Measurements from ENCODE around the gene PPP1R26. TPM values are rescaled to one million over a fixed set of nuclear protein-coding genes. Genes with fewer than 3 reads are reported as not detected.

Gene PPP1R26
- total and polyA plus RNA-seq, 2 of the 4 experiments (the other 2 are of a cell fraction) = 3.8 to 5.6 TPM

DNA sequence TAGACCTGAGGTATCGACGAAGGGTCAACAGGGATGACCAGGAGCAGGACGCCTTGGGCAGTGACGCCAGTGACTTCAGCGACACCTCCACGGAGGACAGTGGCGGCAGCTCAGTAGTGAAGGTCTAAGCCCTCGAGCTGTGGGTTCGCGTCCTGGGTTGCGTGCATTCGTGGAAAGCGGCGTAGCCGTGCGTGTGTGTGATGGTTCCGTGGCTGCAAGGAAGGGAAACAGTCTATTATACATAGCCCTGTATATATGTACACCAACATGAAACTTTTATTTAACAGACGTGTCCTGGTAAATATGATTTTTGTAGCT, 8.4 kb downstream of the PPP1R26 start:
- Histone ChIP-seq H4K8ac (ENCODE audit: low read depth in 2 of 2, low read length in 2 of 2) (no peak overlapping the region), H4K5ac (ENCODE audit: low read depth, low read length) (no peak overlapping the region), H4K20me1 (ENCODE audit: insufficient read depth, low read length) (no peaks in the 10 kb centered on the region), H3K18ac (ENCODE audit: low read depth, low read length) (no peak overlapping the region), H3K9me3 (ENCODE audit: control insufficient read depth, insufficient read depth, low read length) (no peaks in the 10 kb centered on the region), H2AK9ac (replicated peaks; ENCODE audit: low read depth, low read length, poor library complexity) (no peak overlapping the region), H3K14ac (replicated peaks; ENCODE audit: low read depth, low read length) (no peak overlapping the region), H2BK5ac (ENCODE audit: low read depth, low read length, poor library complexity, severe bottlenecking) (no peak overlapping the region), H3K23ac (ENCODE audit: low read depth, low read length) (no peak overlapping the region), H3K56ac (ENCODE audit: extremely low read depth, insufficient read depth, low read length) (no peak overlapping the region), H2BK15ac (ENCODE audit: low read depth, low read length) (no peak overlapping the region), H3K36me3 (ENCODE audit: control insufficient read depth, insufficient read depth, low read length) (peaks cover 36% of the 10 kb centered on the region), H2BK120ac (ENCODE audit: low read depth, low read length) (no peak overlapping the region), H3K4ac (ENCODE audit: low read depth, low read length) (no peak overlapping the region), H3K27ac (ENCODE audit: insufficient read depth, low read length) (no peak overlapping the region), H3K4me3 (ENCODE audit: insufficient read depth, low read depth, low read length) (no peak overlapping the region), H3K27me3 (ENCODE audit: control insufficient read depth, insufficient read depth, low read length) (no peaks in the 10 kb centered on the region), H3K9me1 (ENCODE audit: insufficient read depth, low read length) (no peaks in the 10 kb centered on the region; the same call in 1 of the 2 replicates), H3K79me1 (ENCODE audit: low read depth in 1 of 2, low read length in 2 of 2) (no peaks in the 10 kb centered on the region), H2AFZ (replicated peaks; ENCODE audit: low read length, poor library complexity) (no peak overlapping the region), H3K4me2 (ENCODE audit: low read depth, low read length) (no peak overlapping the region), H3K9ac (ENCODE audit: low read depth, low read length) (no peak overlapping the region), H2AK5ac (ENCODE audit: low read depth, low read length) (no peak overlapping the region), H3K4me1 (ENCODE audit: control insufficient read depth, insufficient read depth, low read length) (no peaks in the 10 kb centered on the region; the same call in 1 of the 2 replicates), H2BK20ac (ENCODE audit: low read depth, low read length) (no peak overlapping the region), H4K91ac (ENCODE audit: insufficient read depth, low read depth, low read length) (no peak overlapping the region)
- DNase-seq = no peak
- in situ Hi-C loops (cut with MboI; ENCODE audit: low sequenced_read_pairs) = no loop called here
- intact Hi-C loops (cut with micrococcal nuclease) = no loop called here
- no TSS peak for BruUV-seq (replicated peaks)
- TF ChIP-seq, protein P1, sequence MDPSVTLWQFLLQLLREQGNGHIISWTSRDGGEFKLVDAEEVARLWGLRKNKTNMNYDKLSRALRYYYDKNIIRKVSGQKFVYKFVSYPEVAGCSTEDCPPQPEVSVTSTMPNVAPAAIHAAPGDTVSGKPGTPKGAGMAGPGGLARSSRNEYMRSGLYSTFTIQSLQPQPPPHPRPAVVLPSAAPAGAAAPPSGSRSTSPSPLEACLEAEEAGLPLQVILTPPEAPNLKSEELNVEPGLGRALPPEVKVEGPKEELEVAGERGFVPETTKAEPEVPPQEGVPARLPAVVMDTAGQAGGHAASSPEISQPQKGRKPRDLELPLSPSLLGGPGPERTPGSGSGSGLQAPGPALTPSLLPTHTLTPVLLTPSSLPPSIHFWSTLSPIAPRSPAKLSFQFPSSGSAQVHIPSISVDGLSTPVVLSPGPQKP (IDR thresholded peaks at IDR 0.05; ENCODE audit: borderline replicate concordance, low read depth, low read length) = no peak
- no peak for TF ChIP-seq MAFK (IDR thresholded peaks at IDR 0.05; ENCODE audit: low read depth, low read length)
- TF ChIP-seq MAZ (IDR thresholded peaks at IDR 0.05; ENCODE audit: borderline replicate concordance, low read depth, low read length) = no peak
- TF ChIP-seq CHD1 (IDR thresholded peaks at IDR 0.05; ENCODE audit: low read depth, low read length) = no peak
- ChIA-PET CTCF (no interaction called here), POLR2A (ENCODE audit: unreplicated experiment) (no interaction called here)
- no CpG with 5 or more reads among the region's 18 CpGs for WGBS, 2 experiments (ENCODE audit: extremely low coverage in 2 of 2, insufficient read length in 1 of 2)
- no peak for ATAC-seq (ENCODE audit: low read depth)
- dilution Hi-C loops (cut with HindIII; ENCODE audit: low sequenced_read_pairs, unreplicated experiment) = no loop called here
